Left lung (tissue), 10 donors: Measurements from ENCODE around the gene CRACR2A. TPM values are rescaled to one million over a fixed set of nuclear protein-coding genes. Genes with fewer than 3 reads are reported as not detected.

Experiments
- ATAC-seq: fragments of 200-7000 bp; cut with Tn5 transposase; one replicate; pipeline ENCODE4 v1.9.1; 2020; ENCODE audit warnings: moderate library complexity
- DNase-seq, 4 donors: peaks; one replicate each; pipeline ENCODE4 v3.0.0-alpha.2; 2013 to 2020
- H3K27ac ChIP-seq, 2 donors: fragments of 200-600 bp; sonication (generic) in 1 of 2; one replicate each; pipeline versions ENCODE4 v1.5.0 to v1.8.0; 2020 to 2021
- H3K27me3 ChIP-seq, 2 donors: fragments of 200-600 bp; sonication (generic) in 1 of 2; one replicate each; pipeline versions ENCODE4 v1.5.0 to v1.8.0; 2020 to 2021
- H3K36me3 ChIP-seq, 2 donors: fragments of 200-600 bp; sonication (generic) in 1 of 2; one replicate each; pipeline versions ENCODE4 v1.5.0 to v1.8.0; 2020 to 2021
- H3K4me1 ChIP-seq, 2 donors: fragments of 200-600 bp; one replicate each; pipeline ENCODE4 v1.8.0; 2021
- H3K4me3 ChIP-seq, 2 donors: fragments of 200-600 bp; sonication (generic) in 1 of 2; one replicate each; pipeline versions ENCODE4 v1.5.0 to v1.8.0; 2020 to 2021; ENCODE audit warnings: mild to moderate bottlenecking in 1 of 2
- H3K9me3 ChIP-seq, 2 donors: fragments of 200-600 bp; sonication (generic) in 1 of 2; one replicate each; pipeline versions ENCODE4 v1.5.0 to v1.8.0; 2020 to 2021
- intact Hi-C, 2 donors: fragments of 100-400 bp; cut with DNase I; formaldehyde crosslinking; loops; one replicate each; pipeline versions ENCODE4 v1.11.2 to v1.14.2; 2022
- polyA plus RNA-seq, 6 donors: library from polyadenylated mRNA; unstranded; fragments of 120-200 nt; gene quantifications; one replicate each; pipeline ENCODE4 v1.2.1, GENCODE V29; 2013; ENCODE audit not compliant: insufficient read length in 6 of 6
- total RNA-seq, 2 donors: library from RNA; stranded (reverse); fragmentation: NEBNext Ultra II Directional; extraction: Animal tissue kit (Norgen Biotek cat#: 25700); gene quantifications; one replicate each; pipeline ENCODE4 v1.2.1, GENCODE V29; 2021
- TF ChIP-seq, protein P1 (sequence below), 2 donors: fragments of 200-600 bp; sonication (generic) in 1 of 2; IDR thresholded peaks; one replicate each; pipeline versions ENCODE4 v1.5.0 to v1.8.0; 2021; ENCODE audit warnings: antibody characterized with exemption in 2 of 2
- donor health status: DM: no; HTN: yes; CAD: no.
- donor health status: DM: no; HTN: no; CAD: no.

The CRACR2A gene
- total and polyA plus RNA-seq, 8 donors = 3.2 to 6.5 (median 3.8) TPM

DNA sequence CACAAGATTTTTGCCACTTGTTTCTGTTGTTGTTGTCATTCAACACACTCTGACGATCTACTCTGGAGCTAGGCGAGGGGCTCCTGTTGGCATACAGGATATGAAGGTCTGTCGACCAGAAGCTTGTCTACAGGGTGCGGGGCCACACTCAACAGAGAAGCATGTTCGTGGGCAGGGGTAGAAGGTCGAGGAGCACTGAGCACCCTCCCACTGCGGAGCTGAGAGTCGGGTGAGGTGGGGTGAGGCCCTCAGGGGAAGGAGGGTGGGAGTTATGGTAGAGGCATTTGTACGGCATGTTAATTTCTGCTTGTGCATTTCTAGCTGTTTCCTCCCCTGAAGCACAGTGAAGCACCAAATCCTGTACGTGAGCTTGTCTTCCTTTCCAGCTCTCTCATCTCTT is 146.8 kb downstream of the CRACR2A start:
- Histone ChIP-seq H3K27ac (no peak overlapping the region), H3K9me3 (peaks cover 0 to 2% of the 10 kb centered on the region in 2 donors), H3K4me3 (no peak overlapping the region), H3K27me3 (peaks cover 0 to 12% of the 10 kb centered on the region in 2 donors), H3K4me1 (peaks cover 0 to 13% of the 10 kb centered on the region in 2 donors), H3K36me3 (no peaks in the 10 kb centered on the region)
- ATAC-seq (no peak), DNase-seq (no peak)
- intact Hi-C loops = no loop called here
- TF ChIP-seq, protein P1, sequence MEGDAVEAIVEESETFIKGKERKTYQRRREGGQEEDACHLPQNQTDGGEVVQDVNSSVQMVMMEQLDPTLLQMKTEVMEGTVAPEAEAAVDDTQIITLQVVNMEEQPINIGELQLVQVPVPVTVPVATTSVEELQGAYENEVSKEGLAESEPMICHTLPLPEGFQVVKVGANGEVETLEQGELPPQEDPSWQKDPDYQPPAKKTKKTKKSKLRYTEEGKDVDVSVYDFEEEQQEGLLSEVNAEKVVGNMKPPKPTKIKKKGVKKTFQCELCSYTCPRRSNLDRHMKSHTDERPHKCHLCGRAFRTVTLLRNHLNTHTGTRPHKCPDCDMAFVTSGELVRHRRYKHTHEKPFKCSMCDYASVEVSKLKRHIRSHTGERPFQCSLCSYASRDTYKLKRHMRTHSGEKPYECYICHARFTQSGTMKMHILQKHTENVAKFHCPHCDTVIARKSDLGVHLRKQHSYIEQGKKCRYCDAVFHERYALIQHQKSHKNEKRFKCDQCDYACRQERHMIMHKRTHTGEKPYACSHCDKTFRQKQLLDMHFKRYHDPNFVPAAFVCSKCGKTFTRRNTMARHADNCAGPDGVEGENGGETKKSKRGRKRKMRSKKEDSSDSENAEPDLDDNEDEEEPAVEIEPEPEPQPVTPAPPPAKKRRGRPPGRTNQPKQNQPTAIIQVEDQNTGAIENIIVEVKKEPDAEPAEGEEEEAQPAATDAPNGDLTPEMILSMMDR (IDR thresholded peaks at IDR 0.05) = no peak

DNA sequence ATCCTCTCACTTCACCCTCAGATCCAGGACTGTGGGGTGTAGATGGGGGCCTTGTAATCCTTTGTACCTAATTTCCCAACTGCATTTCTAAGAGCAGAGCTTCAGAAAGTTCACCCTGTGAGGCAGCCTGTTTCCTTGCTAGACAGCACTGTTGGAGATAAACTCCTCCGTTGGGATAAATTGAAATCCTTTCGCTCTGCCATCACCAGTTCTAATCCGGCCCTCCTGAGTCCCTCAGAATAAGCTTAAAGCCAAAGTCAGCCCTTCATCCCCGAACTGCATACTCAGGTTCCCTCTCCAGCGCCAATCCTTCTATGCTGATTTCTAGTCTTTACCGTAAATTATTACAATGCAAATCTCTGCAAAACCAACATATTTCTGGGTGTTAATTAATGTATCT is 147.2 kb downstream of the CRACR2A start:
- H3K36me3 ChIP-seq = no peaks in the 10 kb centered on the region
- peaks cover 0 to 2% of the 10 kb centered on the region in 2 donors for H3K9me3 ChIP-seq
- TF ChIP-seq, protein P1 (IDR thresholded peaks at IDR 0.05) = no peak
- H3K4me3 ChIP-seq = no peak overlapping the region
- intact Hi-C loops = no loop called here
- H3K4me1 ChIP-seq = peaks cover 0 to 13% of the 10 kb centered on the region in 2 donors
- no peak overlapping the region for H3K27ac ChIP-seq
- DNase-seq (no peak), ATAC-seq (no peak)
- peaks cover 0 to 12% of the 10 kb centered on the region in 2 donors for H3K27me3 ChIP-seq

DNA sequence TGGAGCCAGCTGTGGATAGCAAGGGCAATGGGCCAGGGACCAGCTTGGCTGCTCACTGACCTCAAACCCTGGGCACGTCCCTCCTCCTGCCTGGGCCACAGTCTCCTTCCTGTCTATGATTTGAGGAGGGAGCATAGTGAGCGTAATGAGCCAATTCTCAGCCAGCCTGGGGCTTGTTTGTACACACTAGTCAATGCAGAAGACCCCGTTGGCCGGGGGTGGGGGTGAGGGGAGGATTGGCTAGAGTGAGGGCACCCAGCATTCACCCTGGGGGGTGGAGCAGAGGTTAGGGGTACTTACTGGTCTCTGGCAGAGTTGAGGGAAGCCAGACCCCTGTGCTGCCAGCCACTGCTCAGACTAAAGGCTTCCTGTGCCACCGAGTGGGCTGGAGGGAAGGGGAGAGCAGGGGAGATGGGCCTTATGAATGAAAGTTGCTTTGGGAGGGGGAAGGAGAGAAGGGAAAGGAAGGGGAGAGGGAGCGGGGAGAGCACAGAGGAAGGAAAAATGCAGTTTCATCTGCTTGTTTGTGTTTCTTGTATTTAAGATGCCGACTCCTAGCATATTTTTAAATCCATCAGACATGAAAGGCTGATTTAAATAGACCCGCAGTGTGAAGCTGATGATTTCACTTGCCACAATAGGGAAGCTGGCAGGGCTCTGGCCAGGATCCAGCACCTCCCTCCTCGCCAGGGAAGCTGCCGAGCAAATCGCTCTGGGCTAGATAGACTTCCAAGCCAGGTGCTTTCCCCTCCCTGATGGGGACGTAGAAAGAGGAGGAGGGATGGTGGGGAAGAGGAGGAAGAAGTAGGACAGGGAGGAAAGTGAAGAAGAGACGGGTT is 147.9 kb downstream of the CRACR2A start:
- DNase-seq (peak in 2 of 4 donors; percentile 41 to 55), ATAC-seq (peak; percentile 15)
- H3K36me3 ChIP-seq = no peaks in the 10 kb centered on the region
- H3K27me3 ChIP-seq = peaks cover 0 to 12% of the 10 kb centered on the region in 2 donors
- no peak overlapping the region for H3K4me3 ChIP-seq
- no peak overlapping the region for H3K27ac ChIP-seq
- TF ChIP-seq, protein P1 (IDR thresholded peaks at IDR 0.05) = no peak
- peaks cover 0 to 13% of the 10 kb centered on the region in 2 donors for H3K4me1 ChIP-seq
- intact Hi-C loops = no loop called here
- H3K9me3 ChIP-seq = peaks cover 0 to 2% of the 10 kb centered on the region in 2 donors

DNA sequence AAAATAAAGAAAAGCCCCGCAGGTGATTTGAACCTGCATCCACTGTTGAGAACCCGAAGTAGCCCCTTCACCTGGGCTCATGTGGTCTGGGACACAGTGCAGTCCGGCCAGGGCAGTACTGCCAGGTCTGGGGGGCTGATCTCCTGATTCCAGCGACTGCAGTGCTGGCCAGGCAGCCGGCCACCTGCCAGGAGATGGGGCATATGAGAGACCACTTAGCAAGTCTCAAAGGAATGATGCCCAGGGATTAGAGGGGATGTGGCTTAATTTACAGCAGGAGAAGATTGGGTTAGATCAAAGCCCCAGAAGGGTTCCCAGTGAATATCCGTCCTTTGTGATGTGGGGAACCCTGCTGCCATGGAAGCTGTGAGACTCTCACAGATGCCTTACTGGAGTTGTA is 148.6 kb downstream of the CRACR2A start:
- Histone ChIP-seq H3K4me3 (no peak overlapping the region), H3K4me1 (peaks cover 0 to 13% of the 10 kb centered on the region in 2 donors), H3K27me3 (peaks cover 0 to 12% of the 10 kb centered on the region in 2 donors), H3K9me3 (no peaks in the 10 kb centered on the region), H3K36me3 (no peaks in the 10 kb centered on the region), H3K27ac (no peak overlapping the region)
- ATAC-seq (no peak), DNase-seq (no peak)
- intact Hi-C loops = no loop called here
- TF ChIP-seq, protein P1 (IDR thresholded peaks at IDR 0.05) = no peak

DNA sequence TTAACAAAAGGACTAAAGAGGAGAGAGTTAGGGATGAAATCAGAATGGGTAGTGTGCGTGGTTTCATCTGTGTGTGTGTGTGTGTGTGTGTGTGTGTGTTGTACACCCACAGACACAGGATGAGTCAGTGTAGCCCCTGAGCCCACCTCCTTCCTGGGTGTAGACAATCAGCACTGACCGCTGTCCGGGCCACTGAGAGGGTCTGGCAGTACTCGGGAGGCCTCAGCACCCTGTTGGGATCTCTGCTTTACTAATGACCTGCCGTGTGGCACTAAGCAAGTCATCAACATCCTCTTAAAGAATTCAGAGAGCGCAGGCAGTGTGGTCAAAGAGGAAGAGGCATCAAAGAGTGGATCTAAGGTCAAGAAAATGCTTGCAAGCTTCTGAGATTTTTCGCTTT is 149.3 kb downstream of the CRACR2A start:
- no peaks in the 10 kb centered on the region for H3K9me3 ChIP-seq
- TF ChIP-seq, protein P1 (IDR thresholded peaks at IDR 0.05) = no peak
- intact Hi-C loops = no loop called here
- no peaks in the 10 kb centered on the region for H3K36me3 ChIP-seq
- no peak overlapping the region for H3K27ac ChIP-seq
- no peak for ATAC-seq
- H3K4me1 ChIP-seq = peaks cover 0 to 13% of the 10 kb centered on the region in 2 donors
- H3K27me3 ChIP-seq = peaks cover 0 to 12% of the 10 kb centered on the region in 2 donors
- H3K4me3 ChIP-seq = no peak overlapping the region
- no peak for DNase-seq
